ENCODE results near the gene NARF. TPM values are rescaled to one million over a fixed set of nuclear protein-coding genes. Genes with fewer than 3 reads are reported as not detected.

The NARF gene
- total and polyA plus RNA-seq, 2 of the 8 experiments (the other 6 are each of a cell fraction or from before 2014, with no cell fraction given), result 97.4 to 131 TPM

- TF ChIP-seq CHD7 (IDR thresholded peaks at IDR 0.05; ENCODE audit: insufficient replicate concordance, low read length) (no peak), CBX8 (IDR thresholded peaks at IDR 0.05; ENCODE audit: borderline replicate concordance, low read depth, low read length) (no peak), KDM5A (IDR thresholded peaks at IDR 0.05; ENCODE audit: low read length) (no peak), SAP30 (IDR thresholded peaks at IDR 0.05; ENCODE audit: insufficient read depth, insufficient replicate concordance, low read length) (no peak), KDM1A (IDR thresholded peaks at IDR 0.05; ENCODE audit: borderline replicate concordance, low read length) (no peak), YY1 (IDR thresholded peaks at IDR 0.05; ENCODE audit: low read depth, low read length) (no peak), CTBP2 (IDR thresholded peaks at IDR 0.05; ENCODE audit: borderline replicate concordance, insufficient read depth, insufficient read length, low read length) (no peak), POLR2A (IDR thresholded peaks at IDR 0.05; ENCODE audit: control extremely low read depth in 1 of 2, low read depth in 2 of 2, low read length in 2 of 2) (no peak), BCL11A (IDR thresholded peaks at IDR 0.05; ENCODE audit: low read depth in 2 of 2, low read length in 2 of 2) (no peak), SP2 (IDR thresholded peaks at IDR 0.05; ENCODE audit: low read length) (no peak), CHD1 (IDR thresholded peaks at IDR 0.05; ENCODE audit: low read depth, low read length) (no peak), TAF7 (optimal IDR thresholded peaks at IDR 0.05; ENCODE audit: borderline replicate concordance, low read depth, low read length) (no peak), SIRT6 (IDR thresholded peaks at IDR 0.05; ENCODE audit: low read length) (no peak)
Observed at GRCh38 chr17:82446124-82446523, 12.4 kb upstream of the NARF start (continued).
